HG03159 (cell line): Measurements from ENCODE around the gene RAPGEF2.
A peak's percentile ranks its signal among the peaks of the same experiment; 100 is the strongest.
"Not testable (repeated sequence)": the region's sequence is repeated elsewhere in the genome, so short reads cannot be mapped to it uniquely, and the experiment has no call there.

ENCODE experiments used
- ATAC-seq: cut with Tn5 transposase; IDR thresholded peaks from one replicate; pipeline ENCODE4 v1.9.1; 2021; ENCODE audit warnings: mild to moderate bottlenecking, moderate library complexity; ENCODE audit not compliant: unreplicated experiment

The RAPGEF2 gene

DNA sequence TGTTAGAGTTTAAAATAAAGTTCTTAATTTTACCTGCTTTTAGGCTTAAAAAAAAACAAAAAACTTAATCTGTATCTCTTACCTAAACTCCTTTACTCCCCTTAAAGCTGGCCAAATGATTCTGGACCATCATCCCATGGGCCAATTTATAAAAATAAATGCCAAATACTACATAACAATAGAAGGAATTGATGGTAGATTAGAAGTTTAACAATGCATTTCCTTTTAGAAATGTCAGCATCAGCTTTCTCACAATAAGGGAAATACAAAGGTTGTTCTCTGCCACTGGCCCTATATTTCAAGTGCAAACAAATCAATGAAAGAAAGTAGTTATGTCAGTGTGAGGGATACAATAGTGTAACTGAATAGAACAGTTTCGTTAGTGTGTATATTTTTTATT lies 5.7 kb upstream of the RAPGEF2 start:
- ATAC-seq, result no peak

DNA sequence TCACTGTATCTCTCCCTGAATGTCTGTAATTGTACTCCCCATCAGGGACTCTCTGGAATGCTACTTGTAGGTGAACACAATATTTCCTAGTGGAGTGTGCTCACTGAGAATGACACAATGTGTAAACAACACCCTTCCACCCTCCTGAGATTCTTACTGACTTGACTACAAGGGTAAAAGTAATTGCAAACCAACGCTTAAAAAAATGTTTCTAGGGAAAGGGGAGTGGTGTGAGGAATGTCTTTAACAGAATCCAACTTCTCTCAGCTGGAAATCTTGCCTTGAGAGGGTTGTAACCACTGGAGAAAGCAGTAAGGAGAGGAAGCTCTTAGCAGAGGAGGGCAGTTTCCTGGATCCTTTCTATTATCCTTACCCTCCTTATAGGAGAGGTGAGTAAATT lies 5.1 kb upstream of the RAPGEF2 start:
- ATAC-seq, result no peak

DNA sequence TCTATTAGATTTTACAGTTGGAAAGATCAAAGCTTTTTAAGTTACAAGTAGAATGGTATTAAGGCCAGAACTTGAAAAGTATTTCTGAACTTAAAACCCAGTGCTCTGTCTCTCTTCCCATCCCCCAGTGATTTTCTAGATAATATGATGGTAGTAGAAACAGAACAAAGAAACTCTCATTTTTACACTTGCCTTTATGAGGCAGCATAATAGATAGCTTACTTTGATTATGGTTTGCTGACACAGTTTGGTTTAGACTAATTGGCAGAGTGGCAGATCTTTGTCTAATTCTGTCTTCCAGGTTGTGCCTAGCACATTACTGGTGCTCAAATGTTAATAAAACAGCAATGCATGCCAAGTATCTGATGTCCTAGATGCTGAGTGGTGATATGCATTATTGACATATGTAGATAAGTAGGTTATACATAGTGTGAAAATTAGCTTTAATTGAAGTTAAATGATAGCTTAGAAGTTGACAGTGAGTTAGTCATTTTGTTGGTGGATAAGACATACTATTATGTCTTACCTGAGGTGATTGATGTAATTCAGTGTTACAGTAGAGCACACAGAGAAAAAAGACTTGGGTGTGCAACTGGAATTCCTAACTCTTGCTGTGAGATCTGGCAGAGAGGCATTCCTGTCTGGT lies 4.3 kb upstream of the RAPGEF2 start:
- no peak for ATAC-seq

DNA sequence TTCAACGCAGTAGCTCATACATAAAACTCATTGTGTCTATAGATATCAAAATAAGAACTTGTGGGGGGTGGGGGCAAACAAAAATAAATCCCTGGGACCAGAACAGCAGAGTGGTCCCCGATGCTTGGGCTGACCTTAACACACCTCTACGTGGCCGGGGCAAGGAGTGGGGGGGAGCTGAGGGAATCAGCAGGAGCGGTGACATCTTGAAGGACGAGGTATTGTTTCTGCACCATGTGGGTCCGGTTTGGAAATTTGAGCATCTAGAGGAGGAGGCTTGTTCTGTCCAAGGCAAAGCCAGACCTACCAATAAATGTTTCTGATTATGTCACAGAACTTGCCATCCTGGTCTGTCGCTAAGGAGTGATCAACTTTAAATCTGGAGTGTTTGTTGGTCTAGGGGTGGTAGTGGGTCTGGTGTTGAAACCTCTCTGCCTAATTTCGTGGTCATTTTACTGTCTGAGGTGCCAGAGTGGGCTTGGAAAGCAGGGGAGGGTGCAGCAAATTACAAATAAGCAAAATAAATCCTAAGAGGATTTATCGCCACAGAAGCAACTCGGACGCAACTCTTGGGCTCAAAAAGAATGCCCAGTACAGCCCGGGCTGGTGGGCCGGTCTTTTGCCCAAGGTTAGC lies 774 bp upstream of the RAPGEF2 start:
- ATAC-seq, result no peak

DNA sequence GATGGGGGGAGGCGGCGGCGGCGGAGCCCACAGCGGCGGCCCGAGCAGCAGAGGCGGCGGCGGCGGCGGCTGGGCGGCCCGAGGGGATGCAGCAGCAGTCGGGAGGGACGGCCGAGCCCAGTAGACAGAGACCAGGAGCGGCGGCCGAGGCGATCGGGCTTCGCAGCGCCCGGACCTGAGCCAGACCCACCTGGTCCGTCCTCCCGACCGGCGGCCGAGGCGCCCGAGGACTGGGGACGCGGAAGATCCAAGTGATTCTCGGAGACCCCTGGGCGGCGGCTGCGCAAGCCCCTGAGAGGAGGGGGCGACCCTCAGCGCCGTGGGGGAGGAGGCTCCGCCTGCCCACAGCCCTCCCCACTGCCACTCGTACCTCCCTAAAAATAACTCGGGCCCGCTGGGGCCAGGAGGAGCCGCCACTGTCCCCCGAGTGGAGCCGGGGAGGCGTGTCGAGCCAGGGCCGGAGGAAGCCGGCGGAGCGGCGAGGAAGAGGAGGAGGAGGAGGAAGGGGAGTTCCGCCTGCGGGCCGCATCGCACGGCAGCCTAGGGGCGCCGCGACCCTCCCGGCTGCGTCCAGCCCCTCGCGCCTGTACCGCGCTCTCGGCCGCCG lies 608 bp downstream of the RAPGEF2 start:
- ATAC-seq, result peak; percentile 30

DNA sequence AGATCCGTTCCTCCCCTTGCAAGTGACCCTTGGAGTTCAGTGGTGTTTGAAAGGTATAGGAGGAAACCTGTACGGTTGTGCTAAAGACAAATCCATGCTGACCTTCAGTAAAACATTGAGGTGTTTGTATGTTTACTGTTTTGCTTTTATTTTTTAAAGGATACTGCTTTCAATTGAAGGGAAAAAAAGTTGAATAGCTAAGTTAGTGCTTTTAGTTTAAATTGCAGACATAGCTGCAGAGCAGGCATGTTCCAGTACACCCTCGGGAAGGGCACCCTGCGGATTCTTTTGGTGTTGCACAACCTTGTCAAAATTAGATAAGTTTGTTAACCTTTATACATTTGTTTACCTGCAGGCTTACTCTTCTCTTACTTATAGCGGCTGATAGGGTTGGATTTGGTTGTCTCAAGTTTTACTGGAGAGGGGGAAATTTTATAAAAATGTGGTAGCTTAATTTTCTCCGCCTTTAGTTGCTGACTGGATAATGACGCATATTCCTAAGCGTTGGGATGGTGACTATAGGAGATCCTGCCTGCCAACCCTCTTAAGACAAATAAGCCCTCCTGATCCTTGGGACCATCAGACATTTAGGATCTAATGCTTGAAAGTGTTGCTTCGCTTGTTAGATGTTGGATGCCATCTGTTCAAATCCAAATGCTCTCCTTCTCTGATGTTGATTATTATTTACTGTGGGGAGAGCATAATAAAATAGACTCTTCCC lies 2.0 kb downstream of the RAPGEF2 start:
- ATAC-seq, result no peak

DNA sequence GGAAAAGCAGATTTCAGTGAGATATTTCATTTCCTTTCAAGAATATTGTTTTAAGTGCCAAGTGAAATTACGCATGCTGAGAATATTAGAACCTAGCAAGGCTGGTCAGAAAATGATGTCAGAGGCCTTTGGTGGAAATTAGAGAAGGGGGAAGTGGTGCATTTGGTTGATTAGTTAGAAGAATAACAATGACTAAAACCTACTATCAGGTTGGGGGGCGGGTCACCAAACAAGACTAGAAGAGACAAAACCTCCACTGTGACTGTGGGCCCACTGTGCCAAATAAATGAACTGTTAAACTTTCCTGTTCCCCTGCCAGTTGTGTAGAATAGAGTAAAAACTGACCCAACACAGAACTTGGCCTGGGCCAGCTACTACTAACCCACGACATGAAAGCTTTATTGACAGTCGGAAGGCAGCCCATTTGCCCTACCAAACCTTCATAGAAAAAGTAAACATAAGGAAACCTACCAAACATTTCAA lies 2.9 kb downstream of the RAPGEF2 start:
- ATAC-seq, result no peak

DNA sequence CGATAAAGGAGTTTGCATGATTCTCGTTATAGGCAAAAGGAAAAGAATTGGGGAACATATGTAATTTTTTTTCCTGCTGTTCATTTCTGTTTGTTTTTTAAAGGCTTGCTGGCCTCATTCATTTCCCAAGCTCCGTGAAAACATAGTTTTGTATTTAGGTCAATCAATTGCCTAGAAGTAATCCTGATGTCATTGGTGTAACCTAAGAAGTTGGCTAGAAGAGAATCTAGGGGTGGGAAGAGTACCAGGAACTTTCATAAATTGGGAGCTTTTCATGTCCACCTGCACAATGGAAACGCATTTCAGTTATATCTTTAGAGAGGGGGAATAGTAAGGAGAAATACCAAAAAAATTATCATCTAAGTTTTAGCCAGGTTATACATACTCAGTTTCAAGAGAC lies 3.8 kb downstream of the RAPGEF2 start:
- no peak for ATAC-seq

DNA sequence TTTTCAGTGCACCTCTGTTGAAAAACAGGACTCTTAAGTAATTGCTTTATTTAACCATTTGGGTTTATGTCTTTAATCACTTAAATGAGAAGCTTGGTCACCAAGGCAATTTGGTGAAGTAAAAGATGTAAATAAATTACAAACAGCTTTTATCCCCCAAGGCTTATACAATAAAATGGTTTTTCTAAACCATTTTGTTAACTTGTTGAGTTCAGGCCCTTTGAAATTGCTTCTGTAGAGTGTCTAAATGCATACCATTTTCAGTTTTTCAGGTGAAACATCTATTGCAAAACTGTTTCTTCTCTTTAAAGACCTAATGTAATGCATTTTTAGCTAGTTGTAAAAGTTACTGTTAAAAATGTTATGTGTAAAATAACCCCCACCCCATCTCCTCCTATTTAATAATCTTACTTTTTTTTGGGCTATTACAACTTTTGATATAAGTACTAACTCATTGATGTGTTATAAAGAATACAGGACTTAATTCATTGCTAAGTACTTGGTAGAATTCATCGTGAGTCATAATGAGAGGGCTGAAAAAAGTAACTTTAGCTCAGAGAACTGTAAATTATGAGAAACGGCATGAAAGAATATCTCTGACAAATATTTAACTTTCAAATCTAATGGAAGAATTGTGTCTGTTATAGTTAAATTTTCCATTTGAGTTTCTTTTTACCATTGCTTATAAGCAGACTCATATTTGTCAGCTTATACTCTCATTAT lies 4.5 kb downstream of the RAPGEF2 start:
- ATAC-seq, result no peak

DNA sequence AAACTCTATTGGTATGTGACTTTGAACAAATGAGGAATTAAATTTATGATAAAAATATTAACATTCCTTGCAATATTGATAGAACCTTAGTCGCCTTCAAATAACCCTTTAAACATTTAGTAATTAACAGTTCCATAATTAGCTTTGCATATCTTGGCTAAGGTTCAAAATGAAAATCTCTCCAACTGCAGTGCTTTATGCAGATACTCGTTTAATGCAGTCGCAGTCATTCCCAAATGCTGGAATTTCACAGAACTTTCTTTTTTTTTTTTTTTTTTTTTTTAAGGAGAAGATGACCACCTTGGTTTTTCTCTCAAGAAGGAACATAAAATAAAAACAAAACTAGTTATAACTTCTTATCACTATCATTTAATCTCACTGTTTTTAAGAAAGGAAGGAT lies 5.2 kb downstream of the RAPGEF2 start:
- no peak for ATAC-seq

DNA sequence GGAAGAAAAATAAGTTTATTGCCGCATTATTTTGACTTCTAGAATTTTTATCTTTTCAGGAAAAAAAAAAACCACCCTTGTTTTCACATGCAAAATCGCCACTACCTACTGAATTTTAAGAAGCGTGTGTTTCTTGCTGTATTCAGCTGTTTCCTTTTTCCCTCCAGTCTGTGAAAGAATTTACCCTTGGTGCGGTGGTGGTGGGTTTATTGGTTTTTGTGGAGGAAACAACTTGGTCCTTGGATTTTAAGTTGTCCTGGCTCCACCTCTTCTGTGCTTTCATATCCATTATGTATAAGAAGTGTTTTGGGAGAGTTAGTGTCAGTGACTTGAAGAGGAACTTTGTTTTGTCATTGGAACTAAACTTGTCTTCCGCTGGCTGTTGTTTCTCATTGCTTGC lies 8.1 kb downstream of the RAPGEF2 start:
- no peak for ATAC-seq

DNA sequence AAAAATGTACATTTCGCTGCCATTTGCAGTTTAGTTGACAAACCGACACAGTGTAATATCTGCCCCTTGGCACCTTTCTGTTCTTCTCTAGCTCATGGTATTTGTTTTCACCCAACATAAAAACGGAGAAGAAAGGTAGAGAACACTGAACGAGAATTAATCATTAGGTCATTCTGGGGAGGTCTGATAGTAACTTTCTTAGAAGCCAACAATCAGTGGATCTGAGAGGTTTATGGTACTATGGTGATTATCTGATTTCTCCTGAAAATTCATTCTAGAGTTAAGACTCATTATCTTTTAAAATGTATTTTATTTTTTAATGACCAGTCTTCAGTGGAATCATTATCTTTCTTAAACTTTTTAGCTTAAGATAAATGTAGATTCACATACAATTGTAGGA lies 8.5 kb downstream of the RAPGEF2 start:
- no peak for ATAC-seq

DNA sequence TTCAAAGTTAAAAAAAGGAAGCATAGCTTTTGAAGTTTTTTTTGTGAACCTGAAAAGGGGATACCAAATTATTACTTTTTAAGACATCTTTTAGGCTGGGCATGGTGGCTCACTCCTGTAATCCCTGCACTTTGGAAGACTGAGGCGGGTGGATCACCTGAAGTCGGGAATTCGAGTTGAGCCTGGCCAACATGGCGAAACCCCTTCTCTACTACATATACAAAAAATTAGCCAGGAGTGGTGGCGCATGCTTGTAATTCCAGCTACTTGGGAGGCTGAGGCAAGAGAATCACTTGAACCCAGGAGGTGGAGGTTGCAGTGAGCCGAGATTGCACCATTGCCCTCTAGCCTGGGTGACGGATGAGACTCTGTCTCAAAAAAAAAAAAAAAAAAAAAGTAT lies 10.5 kb downstream of the RAPGEF2 start:
- not testable (repeated sequence) for ATAC-seq

DNA sequence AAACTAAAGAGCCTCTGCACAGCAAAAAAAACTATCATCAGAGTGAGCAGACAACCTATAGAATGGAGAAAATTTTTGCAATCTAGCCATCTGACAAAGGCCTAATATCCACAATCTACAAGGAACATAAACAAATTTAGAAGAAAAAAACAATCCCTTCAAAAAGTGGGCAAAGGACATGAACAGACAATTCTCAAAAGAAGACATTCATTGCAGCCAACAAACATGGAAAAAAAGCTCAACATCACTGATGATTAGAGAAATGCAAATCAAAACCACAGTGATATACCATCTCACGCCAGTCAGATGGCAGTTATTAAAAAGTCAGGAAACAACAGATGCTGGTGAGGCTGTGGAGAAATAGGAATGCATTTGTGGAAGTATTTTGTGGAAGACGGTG lies 13.2 kb downstream of the RAPGEF2 start:
- not testable (repeated sequence) for ATAC-seq

DNA sequence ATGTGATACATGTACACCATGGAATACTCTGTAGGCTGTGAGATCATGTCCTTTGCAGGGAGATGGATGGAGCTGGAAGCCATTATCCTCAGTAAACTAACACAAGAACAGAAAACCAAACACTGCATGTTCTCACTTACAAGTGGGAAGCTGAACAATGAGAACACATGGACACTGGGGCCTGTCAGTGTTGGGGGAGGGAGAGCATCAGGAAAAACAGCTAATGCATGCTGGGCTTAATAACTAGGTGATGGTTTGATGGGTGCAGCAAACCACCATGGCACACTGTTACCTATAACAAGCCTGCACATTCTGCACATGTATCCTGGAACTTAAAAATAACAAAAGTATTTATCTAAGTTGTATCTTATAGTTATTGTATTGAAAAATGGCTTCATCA lies 13.8 kb downstream of the RAPGEF2 start:
- not testable (repeated sequence) for ATAC-seq

DNA sequence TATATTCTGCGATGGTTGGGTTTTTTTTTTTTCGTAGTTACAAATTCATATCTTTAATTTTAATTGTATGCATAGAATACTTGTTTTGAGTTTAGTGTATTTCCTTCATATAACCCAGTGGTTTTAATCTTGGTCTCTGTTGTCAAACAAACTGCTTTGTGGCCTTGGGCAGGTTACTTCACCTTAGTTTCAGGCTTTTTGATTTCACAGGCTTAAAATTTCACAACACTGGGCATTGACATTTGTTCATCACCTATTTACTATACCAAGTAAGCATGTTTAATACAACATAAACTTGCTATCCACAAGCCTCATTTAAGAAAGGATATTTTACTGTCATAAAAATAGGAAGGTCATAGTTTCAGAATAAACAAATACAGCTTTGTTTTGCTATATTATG lies 14.7 kb downstream of the RAPGEF2 start:
- no peak for ATAC-seq

DNA sequence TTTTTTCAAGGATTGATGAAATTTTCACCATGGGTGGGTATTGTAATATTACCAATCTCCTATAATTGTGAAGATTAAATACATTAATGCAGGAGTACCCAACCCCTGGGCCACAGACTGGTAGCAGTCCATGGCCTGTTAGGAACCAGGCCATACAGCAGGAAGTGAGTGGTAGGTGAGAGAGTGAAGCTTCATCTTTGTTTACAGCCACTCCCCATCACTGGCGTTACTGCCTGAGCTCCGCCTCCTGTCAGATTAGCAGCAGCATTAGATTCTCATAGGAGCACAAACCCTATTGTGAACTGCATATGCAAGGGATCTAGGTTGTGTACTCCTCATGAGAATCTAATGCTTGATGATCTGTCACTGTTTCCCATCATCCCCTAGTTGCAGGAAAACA lies 15.1 kb downstream of the RAPGEF2 start:
- no peak for ATAC-seq

DNA sequence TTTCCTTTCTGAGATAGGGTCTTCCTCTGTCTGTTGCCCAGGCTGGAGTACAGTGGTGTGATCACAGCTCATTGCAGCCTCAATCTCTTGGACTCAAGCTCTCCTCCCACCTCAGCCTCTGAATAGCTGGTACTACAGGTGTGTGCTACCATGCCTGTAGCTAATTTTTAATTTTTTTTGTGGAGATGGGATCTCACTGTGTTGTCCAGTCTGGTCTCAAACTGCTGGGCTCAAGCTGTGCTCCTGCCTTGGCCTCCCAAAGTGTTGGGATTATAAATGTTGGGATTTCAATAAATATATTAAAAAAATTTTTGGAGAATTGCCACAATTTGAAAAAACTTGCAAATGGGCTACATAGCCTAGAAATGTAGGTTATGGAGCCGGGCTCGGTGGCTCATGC lies 18.5 kb downstream of the RAPGEF2 start:
- ATAC-seq, result no peak

DNA sequence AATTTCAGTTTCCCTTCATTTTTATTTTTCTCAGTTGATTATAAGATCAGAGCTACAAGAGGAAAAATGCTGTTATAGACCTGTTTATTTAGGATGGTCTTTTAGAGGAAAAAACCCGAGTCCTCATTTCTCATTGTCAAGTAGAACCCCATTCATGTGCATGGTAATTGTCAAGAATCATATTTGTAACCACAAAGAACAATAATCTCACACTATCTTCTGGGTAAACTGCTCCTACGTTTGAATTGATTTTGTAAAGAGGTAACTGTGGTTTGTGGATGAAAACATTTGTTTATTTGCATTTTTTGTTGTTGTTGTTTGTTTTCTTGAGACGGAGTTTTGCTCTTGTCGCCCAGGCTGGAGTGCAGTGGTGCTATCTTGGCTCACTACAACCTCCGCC lies 23.8 kb downstream of the RAPGEF2 start:
- ATAC-seq, result no peak

DNA sequence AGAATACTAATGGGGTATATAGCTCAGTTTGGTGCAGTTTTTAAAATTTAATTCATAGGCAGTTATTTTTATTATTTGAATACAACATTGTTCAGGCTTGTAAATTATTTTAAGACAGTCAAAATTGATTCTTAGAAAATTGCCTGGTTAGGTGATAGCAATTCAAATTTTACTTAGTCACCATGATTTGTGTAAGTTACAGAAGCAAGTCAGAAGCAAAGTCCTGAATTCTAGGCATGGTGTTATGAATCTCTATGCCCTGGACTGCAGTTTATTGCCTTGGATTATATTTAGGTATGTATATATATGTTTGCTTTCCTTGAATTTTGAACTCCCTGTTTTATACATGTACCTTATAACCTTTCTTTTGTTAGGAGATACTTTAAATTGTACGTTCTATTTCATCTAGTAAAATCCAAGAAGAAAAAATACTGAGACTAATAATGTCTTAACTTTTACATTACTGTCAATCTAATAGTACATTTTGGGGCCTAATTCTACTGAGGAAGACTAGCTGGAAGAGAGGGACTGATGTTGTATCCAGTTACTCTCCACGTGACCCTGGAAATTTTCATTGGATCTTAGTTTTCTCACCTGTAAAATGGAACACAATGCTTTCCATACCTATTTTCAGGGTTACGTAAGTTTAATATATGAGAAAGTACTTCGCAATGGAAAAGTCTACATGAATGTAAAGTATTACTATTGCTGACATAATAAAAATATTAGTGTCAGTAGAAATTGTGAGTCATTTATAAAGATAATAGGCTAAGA lies 25.1 kb downstream of the RAPGEF2 start:
- ATAC-seq, result no peak
